Astrocyte (in vitro differentiated cells and primary cell): ENCODE measurements around the gene FUBP3. TPM values are rescaled to one million over a fixed set of nuclear protein-coding genes. Genes with fewer than 3 reads are reported as not detected.

ENCODE experiments used
- DNase-seq: peaks from one replicate; pipeline ENCODE4 v3.0.0-alpha.2; 2010; ENCODE audit warnings: low read depth
- FAIRE-seq: peaks from 2 replicates; lab custom pipeline; 2011; peaks lifted over from hg19 to GRCh38; lab: Jason Lieb, UNC
- H2AFZ ChIP-seq: 2 replicates; pipeline ENCODE4 v1.6.0; 2012; ENCODE audit warnings: low read depth, low read length, inconsistent platforms
- H3K27ac ChIP-seq: 2 replicates; pipeline ENCODE4 v1.5.1; 2011; ENCODE audit warnings: low read depth, low read length, inconsistent platforms
- H3K27me3 ChIP-seq: 2 replicates; pipeline ENCODE4 v1.6.0; 2011; ENCODE audit warnings: low read length, inconsistent platforms; ENCODE audit not compliant: insufficient read depth
- H3K36me3 ChIP-seq: 2 replicates; pipeline ENCODE4 v1.5.1; 2011; ENCODE audit warnings: low read length, inconsistent platforms; ENCODE audit not compliant: insufficient read depth
- H3K4me1 ChIP-seq: 2 replicates; pipeline ENCODE4 v1.5.1; 2011; ENCODE audit warnings: low read length, inconsistent platforms; ENCODE audit not compliant: insufficient read depth
- H3K4me2 ChIP-seq: 2 replicates; pipeline ENCODE4 v1.6.0; 2012; ENCODE audit warnings: low read length, inconsistent platforms
- H3K4me3 ChIP-seq: 2 replicates; pipeline ENCODE4 v1.5.1; 2011; ENCODE audit warnings: low read depth, mild to moderate bottlenecking, low read length, inconsistent platforms; ENCODE audit not compliant: insufficient read depth
- H3K79me2 ChIP-seq: 2 replicates; pipeline ENCODE4 v1.6.0; 2012; ENCODE audit warnings: mild to moderate bottlenecking, low read length, inconsistent platforms; ENCODE audit not compliant: insufficient read depth
- H3K9ac ChIP-seq: 2 replicates; pipeline ENCODE4 v1.6.0; 2012; ENCODE audit warnings: mild to moderate bottlenecking, low read length, inconsistent platforms
- H3K9me3 ChIP-seq: 2 replicates; pipeline ENCODE4 v1.5.1; 2012; ENCODE audit warnings: low read depth, mild to moderate bottlenecking, low read length, inconsistent platforms; ENCODE audit not compliant: insufficient read depth
- H4K20me1 ChIP-seq: 2 replicates; pipeline ENCODE4 v1.6.0; 2012; ENCODE audit warnings: low read length, inconsistent platforms; ENCODE audit not compliant: insufficient read depth
- H3K27ac Mint-ChIP-seq: one replicate; pipeline ENCODE4 v1.8.0; 2021; ENCODE audit warnings: mild to moderate bottlenecking, mixed read lengths; ENCODE audit not compliant: unreplicated experiment
- H3K27me3 Mint-ChIP-seq: one replicate; pipeline ENCODE4 v1.8.0; 2021; ENCODE audit warnings: low read depth, mixed read lengths; ENCODE audit not compliant: unreplicated experiment
- H3K36me3 Mint-ChIP-seq: one replicate; pipeline ENCODE4 v1.8.0; 2021; ENCODE audit warnings: low read depth, mixed read lengths; ENCODE audit not compliant: unreplicated experiment
- H3K4me1 Mint-ChIP-seq: one replicate; pipeline ENCODE4 v1.8.0; 2021; ENCODE audit warnings: low read depth, mixed read lengths; ENCODE audit not compliant: unreplicated experiment
- H3K4me3 Mint-ChIP-seq: one replicate; pipeline ENCODE4 v1.8.0; 2021; ENCODE audit warnings: mild to moderate bottlenecking, moderate library complexity, mixed read lengths; ENCODE audit not compliant: unreplicated experiment
- H3K9me3 Mint-ChIP-seq: one replicate; pipeline ENCODE4 v1.8.0; 2021; ENCODE audit warnings: mild to moderate bottlenecking, mixed read lengths; ENCODE audit not compliant: unreplicated experiment
- EZH2 ChIP-seq: IDR thresholded peaks from 2 replicates; pipeline ENCODE4 v1.6.1; 2012; ENCODE audit warnings: mild to moderate bottlenecking, low read length, inconsistent platforms; ENCODE audit not compliant: insufficient read depth
- total RNA-seq: library from RNA; stranded (reverse); gene quantifications from 2 replicates; pipeline ENCODE4 v1.2.1, GENCODE V29; 2021
- TF ChIP-seq, protein P1 (sequence below): IDR thresholded peaks from 2 replicates; pipeline ENCODE4 v1.5.1; 2011; ENCODE audit warnings: low read depth, mild to moderate bottlenecking, inconsistent platforms, low read length, moderate library complexity; ENCODE audit not compliant: insufficient read depth

The FUBP3 gene
- total RNA-seq, 1 donor from 2014 or later, result 64.6 TPM

DNA sequence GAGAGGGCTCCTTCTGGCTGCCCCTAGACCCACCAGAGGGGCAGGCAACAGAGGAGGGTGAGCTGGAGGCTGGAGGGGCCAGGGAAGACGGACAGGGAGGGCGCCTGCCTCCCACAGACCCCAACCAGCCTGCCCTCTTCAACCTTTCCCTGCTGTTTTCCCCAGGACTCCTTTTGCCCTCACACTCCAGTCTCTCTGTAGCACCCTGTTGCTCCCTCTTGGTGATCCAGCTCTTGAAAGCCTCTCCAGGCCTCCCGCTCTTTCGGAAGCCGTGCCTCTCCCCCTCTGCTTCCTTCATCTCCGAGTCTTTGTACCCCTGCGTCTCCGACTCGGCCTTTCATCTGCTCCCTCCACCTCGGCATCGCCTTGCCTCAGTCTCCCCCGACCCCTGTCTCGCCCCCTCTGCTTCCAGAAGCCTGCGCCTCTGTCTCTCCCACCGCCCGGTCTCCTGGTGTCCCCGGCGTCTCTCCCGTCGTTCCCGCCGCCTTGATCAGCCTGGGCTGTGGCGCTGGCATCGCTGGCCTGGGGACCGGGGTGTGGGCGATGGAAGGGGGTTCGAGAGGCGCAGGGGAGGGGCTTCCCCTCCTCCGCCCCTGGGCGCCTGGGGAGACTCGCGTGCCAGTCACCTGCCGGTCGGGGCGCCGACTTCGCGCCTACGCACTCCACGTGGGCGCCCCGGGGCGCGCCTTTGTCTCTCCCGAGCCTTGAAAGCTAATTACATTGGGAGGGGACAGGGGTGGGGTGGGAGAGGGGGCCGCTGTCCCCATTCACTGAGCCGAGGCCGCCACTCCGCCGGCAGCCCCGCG is 79.7 kb downstream of the FUBP3 start:
- Histone ChIP-seq H2AFZ (no peak overlapping the region), H4K20me1 (peaks cover 13% of the 10 kb centered on the region), H3K9me3 (peaks cover 5% of the 10 kb centered on the region), H3K27me3 (peaks cover 63% of the 10 kb centered on the region), H3K4me3 (no peak overlapping the region), H3K36me3 (no peaks in the 10 kb centered on the region), H3K27ac (no peak overlapping the region), H3K4me2 (no peak overlapping the region), H3K9ac (no peak overlapping the region), H3K79me2 (no peaks in the 10 kb centered on the region), H3K4me1 (no peaks in the 10 kb centered on the region)
- Mint-ChIP-seq H3K36me3 (no peaks in the 10 kb centered on the region), H3K4me1 (no peaks in the 10 kb centered on the region), H3K27me3 (peaks cover 68% of the 10 kb centered on the region), H3K27ac (peak overlapping the region; percentile 69), H3K4me3 (no peak overlapping the region), H3K9me3 (peaks cover 10% of the 10 kb centered on the region)
- no peak for FAIRE-seq
- no peak for DNase-seq
- TF ChIP-seq, protein P1, sequence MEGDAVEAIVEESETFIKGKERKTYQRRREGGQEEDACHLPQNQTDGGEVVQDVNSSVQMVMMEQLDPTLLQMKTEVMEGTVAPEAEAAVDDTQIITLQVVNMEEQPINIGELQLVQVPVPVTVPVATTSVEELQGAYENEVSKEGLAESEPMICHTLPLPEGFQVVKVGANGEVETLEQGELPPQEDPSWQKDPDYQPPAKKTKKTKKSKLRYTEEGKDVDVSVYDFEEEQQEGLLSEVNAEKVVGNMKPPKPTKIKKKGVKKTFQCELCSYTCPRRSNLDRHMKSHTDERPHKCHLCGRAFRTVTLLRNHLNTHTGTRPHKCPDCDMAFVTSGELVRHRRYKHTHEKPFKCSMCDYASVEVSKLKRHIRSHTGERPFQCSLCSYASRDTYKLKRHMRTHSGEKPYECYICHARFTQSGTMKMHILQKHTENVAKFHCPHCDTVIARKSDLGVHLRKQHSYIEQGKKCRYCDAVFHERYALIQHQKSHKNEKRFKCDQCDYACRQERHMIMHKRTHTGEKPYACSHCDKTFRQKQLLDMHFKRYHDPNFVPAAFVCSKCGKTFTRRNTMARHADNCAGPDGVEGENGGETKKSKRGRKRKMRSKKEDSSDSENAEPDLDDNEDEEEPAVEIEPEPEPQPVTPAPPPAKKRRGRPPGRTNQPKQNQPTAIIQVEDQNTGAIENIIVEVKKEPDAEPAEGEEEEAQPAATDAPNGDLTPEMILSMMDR, result no peak
- peak; percentile 92 for TF ChIP-seq EZH2

DNA sequence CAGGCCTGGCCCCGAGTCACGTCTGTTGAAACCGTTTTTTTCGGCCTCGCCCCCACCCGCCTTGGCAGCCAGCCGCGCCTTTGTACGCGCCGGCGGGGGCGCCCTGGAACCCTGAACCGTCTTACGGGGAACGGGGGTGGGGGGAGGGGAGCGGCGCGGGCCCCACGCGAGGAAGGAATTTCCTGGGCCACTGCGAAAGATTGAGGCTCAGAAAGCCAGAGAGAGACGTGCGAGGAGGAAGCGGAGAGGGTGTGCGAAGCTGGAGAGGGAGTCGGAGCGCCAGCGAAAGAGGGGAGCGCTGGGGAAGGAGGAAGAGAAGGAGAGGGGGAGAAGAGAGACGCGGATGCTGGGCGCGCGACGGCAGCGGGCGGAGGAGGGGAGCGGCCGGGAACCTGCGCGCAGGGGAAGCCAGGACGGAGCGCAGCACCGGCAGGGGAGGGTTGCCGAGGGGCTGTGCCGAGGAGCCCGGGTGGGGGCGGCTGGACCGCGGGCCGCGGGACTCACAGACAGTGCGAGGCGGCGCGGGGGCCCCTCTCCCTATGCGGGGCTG is 80.4 kb downstream of the FUBP3 start:
- H2AFZ ChIP-seq, result no peak overlapping the region
- peaks cover 65% of the 10 kb centered on the region for H3K27me3 Mint-ChIP-seq
- H3K4me3 Mint-ChIP-seq, result no peak overlapping the region
- H3K36me3 Mint-ChIP-seq, result no peaks in the 10 kb centered on the region
- H3K36me3 ChIP-seq, result no peaks in the 10 kb centered on the region
- no peaks in the 10 kb centered on the region for H3K4me1 ChIP-seq
- no peaks in the 10 kb centered on the region for H3K79me2 ChIP-seq
- no peak overlapping the region for H3K4me2 ChIP-seq
- no peak overlapping the region for H3K9ac ChIP-seq
- peaks cover 13% of the 10 kb centered on the region for H4K20me1 ChIP-seq
- no peak overlapping the region for H3K4me3 ChIP-seq
- H3K9me3 ChIP-seq, result peaks cover 5% of the 10 kb centered on the region
- no peak for DNase-seq
- no peak overlapping the region for H3K27ac Mint-ChIP-seq
- TF ChIP-seq, protein P1, result no peak
- peak; percentile 26 for TF ChIP-seq EZH2
- H3K27me3 ChIP-seq, result peaks cover 65% of the 10 kb centered on the region
- H3K27ac ChIP-seq, result no peak overlapping the region
- H3K9me3 Mint-ChIP-seq, result peaks cover 10% of the 10 kb centered on the region
- no peaks in the 10 kb centered on the region for H3K4me1 Mint-ChIP-seq
- no peak for FAIRE-seq

DNA sequence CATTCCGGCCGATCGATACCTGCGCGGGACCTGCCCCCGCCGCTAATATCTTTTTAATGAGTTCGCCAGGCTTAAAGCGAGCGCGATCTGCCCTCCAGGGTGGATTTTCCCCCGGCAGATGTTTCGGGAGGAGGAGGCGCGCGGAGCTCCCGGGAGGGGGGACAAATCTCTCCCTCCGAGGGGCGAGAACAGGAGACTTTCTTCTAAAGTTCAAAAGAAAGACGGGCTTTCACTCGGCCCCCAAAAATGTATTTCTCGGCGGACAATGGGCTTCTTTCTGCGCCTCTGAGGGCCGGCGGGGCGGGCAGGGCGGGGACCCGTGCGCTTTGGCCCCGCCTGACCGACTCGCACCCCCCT is 80.9 kb downstream of the FUBP3 start:
- Mint-ChIP-seq H3K36me3 (no peaks in the 10 kb centered on the region), H3K27me3 (peaks cover 61% of the 10 kb centered on the region), H3K9me3 (peaks cover 9% of the 10 kb centered on the region), H3K27ac (no peak overlapping the region), H3K4me1 (no peaks in the 10 kb centered on the region), H3K4me3 (no peak overlapping the region)
- H3K9me3 ChIP-seq, result peaks cover 5% of the 10 kb centered on the region
- no peak overlapping the region for H3K27ac ChIP-seq
- H3K79me2 ChIP-seq, result no peaks in the 10 kb centered on the region
- DNase-seq (no peak), FAIRE-seq (no peak)
- no peaks in the 10 kb centered on the region for H3K4me1 ChIP-seq
- H3K36me3 ChIP-seq, result no peaks in the 10 kb centered on the region
- peaks cover 67% of the 10 kb centered on the region for H3K27me3 ChIP-seq
- no peak overlapping the region for H3K4me3 ChIP-seq
- H4K20me1 ChIP-seq, result peaks cover 13% of the 10 kb centered on the region
- no peak for TF ChIP-seq EZH2
- TF ChIP-seq, protein P1, result no peak
- no peak overlapping the region for H2AFZ ChIP-seq
- no peak overlapping the region for H3K9ac ChIP-seq
- H3K4me2 ChIP-seq, result peak overlapping the region; percentile 50
